ENCODE data around the gene SLC6A6.
A peak's percentile ranks its signal among the peaks of the same experiment; 100 is the strongest.

Gene SLC6A6

DNA sequence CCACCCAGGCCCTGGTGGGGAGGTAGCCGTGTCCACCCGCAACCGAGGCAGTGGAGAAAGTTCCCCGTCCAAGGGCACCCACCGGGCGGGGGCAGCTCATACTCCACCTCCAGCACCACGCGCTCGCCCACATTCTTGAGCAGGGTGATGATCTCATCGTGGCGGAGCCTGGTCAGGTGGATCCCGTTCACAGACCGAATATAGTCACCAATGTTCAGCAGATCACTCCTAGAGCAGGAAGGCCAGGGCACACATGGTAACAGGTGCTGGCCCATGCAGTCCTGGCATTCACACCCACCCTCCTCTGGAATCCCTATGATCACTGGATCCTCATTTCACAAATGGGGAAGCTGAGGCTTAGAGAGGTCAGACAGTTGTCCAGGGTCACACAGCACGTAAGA is 121.9 kb downstream of the SLC6A6 start:
- Histone ChIP-seq H3K27ac (ENCODE audit: low read length, poor library complexity, severe bottlenecking) (no peak overlapping the region), H3K27me3 (ENCODE audit: control insufficient read depth in 1 of 2, insufficient read depth in 1 of 2, low read length in 2 of 2) (peaks cover 9 to 38% of the 10 kb centered on the region in 2 experiments), H4K91ac (ENCODE audit: low read length) (no peak overlapping the region), H3K18ac (ENCODE audit: low read depth in 1 of 2, low read length in 2 of 2) (no peak overlapping the region), H2BK5ac (ENCODE audit: low read depth, low read length, poor library complexity, severe bottlenecking) (no peak overlapping the region), H2AK5ac (ENCODE audit: low read length, severe bottlenecking) (no peak overlapping the region), H3K79me1 (replicated peaks; ENCODE audit: low read length, poor library complexity, severe bottlenecking) (no peaks in the 10 kb centered on the region), H3K9ac (ENCODE audit: low read length) (no peak overlapping the region), H3K4ac (ENCODE audit: low read depth in 1 of 2, low read length in 2 of 2) (no peak overlapping the region), H3K14ac (ENCODE audit: low read length in 2 of 2) (no peak overlapping the region), H2BK15ac (ENCODE audit: low read depth, poor library complexity, severe bottlenecking) (no peak overlapping the region), H4K8ac (ENCODE audit: low read length) (no peak overlapping the region), H3K36me3 (ENCODE audit: control insufficient read depth in 1 of 2, insufficient read depth in 2 of 2, low read depth in 1 of 2, low read length in 2 of 2) (no peaks in the 10 kb centered on the region), H3K23ac (ENCODE audit: low read length in 2 of 2) (no peak overlapping the region), H3K4me1 (ENCODE audit: control insufficient read depth, insufficient read depth, low read depth, low read length) (peaks cover 12% of the 10 kb centered on the region), H3K4me3 (ENCODE audit: insufficient read depth in 1 of 2, low read depth in 1 of 2, low read length in 2 of 2) (no peak overlapping the region), H2BK12ac (ENCODE audit: low read length in 2 of 2) (no peak overlapping the region), H2BK120ac (ENCODE audit: low read depth, low read length) (no peak overlapping the region), H3K4me2 (ENCODE audit: low read length, poor library complexity, severe bottlenecking) (no peak overlapping the region), H2AFZ (ENCODE audit: low read depth, low read length) (no peak overlapping the region), H3K9me3 (ENCODE audit: control insufficient read depth, low read length) (no peaks in the 10 kb centered on the region)
- no peak for DNase-seq
- WGBS: 87% methylated on average over 14 of the region's 14 CpGs

GRCh38 chr3:14524920-14525660 is 122.7 kb downstream of the SLC6A6 start:
- H3K18ac ChIP-seq (ENCODE audit: low read depth in 1 of 2, low read length in 2 of 2): no peak overlapping the region
- H3K79me1 ChIP-seq (replicated peaks; ENCODE audit: low read length, poor library complexity, severe bottlenecking): no peaks in the 10 kb centered on the region
- no peak overlapping the region for H3K27ac ChIP-seq (ENCODE audit: low read length, poor library complexity, severe bottlenecking)
- peak overlapping the region; percentile 71 for H2BK15ac ChIP-seq (ENCODE audit: low read depth, poor library complexity, severe bottlenecking)
- no peak overlapping the region for H2BK12ac ChIP-seq (ENCODE audit: low read length in 2 of 2)
- no peak overlapping the region for H3K23ac ChIP-seq (ENCODE audit: low read length in 2 of 2)
- peaks cover 12% of the 10 kb centered on the region for H3K4me1 ChIP-seq (ENCODE audit: control insufficient read depth, insufficient read depth, low read depth, low read length)
- no peak overlapping the region for H2AK5ac ChIP-seq (ENCODE audit: low read length, severe bottlenecking)
- WGBS: 85% methylated on average over 9 of the region's 9 CpGs
- no peaks in the 10 kb centered on the region for H3K9me3 ChIP-seq (ENCODE audit: control insufficient read depth, low read length)
- no peak overlapping the region for H2AFZ ChIP-seq (ENCODE audit: low read depth, low read length)
- H3K4me2 ChIP-seq (ENCODE audit: low read length, poor library complexity, severe bottlenecking): no peak overlapping the region
- H3K9ac ChIP-seq (ENCODE audit: low read length): peak overlapping the region; percentile 87
- no peak overlapping the region for H4K91ac ChIP-seq (ENCODE audit: low read length)
- no peaks in the 10 kb centered on the region for H3K36me3 ChIP-seq (ENCODE audit: control insufficient read depth in 1 of 2, insufficient read depth in 2 of 2, low read depth in 1 of 2, low read length in 2 of 2)
- no peak overlapping the region for H3K14ac ChIP-seq (ENCODE audit: low read length in 2 of 2)
- no peak for DNase-seq
- H3K4ac ChIP-seq (ENCODE audit: low read depth in 1 of 2, low read length in 2 of 2): peak overlapping the region in 1 of 2 experiments; percentile 57
- H3K27me3 ChIP-seq (ENCODE audit: control insufficient read depth in 1 of 2, insufficient read depth in 1 of 2, low read length in 2 of 2): peaks cover 9 to 34% of the 10 kb centered on the region in 2 experiments
- H4K8ac ChIP-seq (ENCODE audit: low read length): peak overlapping the region; percentile 83
- H3K4me3 ChIP-seq (ENCODE audit: insufficient read depth in 1 of 2, low read depth in 1 of 2, low read length in 2 of 2): peak overlapping the region in 1 of 2 experiments; percentile 58
- no peak overlapping the region for H2BK5ac ChIP-seq (ENCODE audit: low read depth, low read length, poor library complexity, severe bottlenecking)
- no peak overlapping the region for H2BK120ac ChIP-seq (ENCODE audit: low read depth, low read length)

DNA sequence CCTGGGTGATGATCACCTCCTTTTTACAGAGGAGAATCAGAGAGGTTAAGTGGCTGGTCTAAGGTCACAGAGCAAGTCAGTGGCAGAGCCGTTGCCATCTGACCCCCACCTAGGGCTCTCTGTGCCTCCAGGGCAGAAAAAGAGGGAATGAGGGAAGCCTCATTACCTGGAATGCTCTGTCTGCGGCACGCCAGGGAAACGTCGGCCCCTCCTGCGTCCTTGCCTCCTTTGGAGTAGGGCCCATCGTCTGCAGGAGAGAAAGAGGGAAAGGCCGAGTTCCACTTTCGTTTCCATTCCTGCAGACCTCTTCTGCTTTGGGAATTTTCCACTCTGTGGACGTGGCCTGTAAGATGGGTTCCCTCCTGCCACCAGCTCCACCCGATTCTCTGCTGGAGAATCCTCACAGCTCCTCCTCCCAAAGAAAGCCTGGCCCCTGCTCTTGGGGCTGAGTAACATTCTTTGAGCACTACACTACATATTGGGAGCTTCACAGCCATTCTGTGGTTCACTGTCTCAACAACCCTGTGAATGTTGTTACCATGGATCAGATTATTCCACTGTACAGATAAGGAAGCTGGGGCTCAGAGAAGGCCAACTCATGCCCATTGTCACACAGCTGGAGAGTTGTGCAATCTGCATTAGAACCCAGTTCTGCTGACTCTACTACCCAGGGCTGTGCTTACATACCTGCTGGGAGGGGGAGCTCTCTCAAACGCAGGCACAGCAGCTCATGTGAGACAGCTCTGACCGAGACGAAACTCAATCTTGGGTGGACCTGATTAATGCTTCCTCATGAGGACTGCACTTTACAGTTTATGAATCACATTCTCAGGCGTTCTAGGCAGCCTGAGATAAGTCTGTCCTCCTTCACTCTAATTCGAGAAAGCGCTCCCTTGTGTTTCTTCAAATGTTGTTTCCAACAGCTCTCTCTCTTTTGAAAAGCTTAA is 123.6 kb downstream of the SLC6A6 start:
- no peak overlapping the region for H2AK5ac ChIP-seq (ENCODE audit: low read length, severe bottlenecking)
- peak overlapping the region in 1 of 2 experiments; percentile 29 for H2BK12ac ChIP-seq (ENCODE audit: low read length in 2 of 2)
- H4K91ac ChIP-seq (ENCODE audit: low read length): peak overlapping the region; percentile 43
- H4K8ac ChIP-seq (ENCODE audit: low read length): peak overlapping the region; percentile 83
- peak; percentile 88 for DNase-seq
- peaks cover 12% of the 10 kb centered on the region for H3K4me1 ChIP-seq (ENCODE audit: control insufficient read depth, insufficient read depth, low read depth, low read length)
- H2BK5ac ChIP-seq (ENCODE audit: low read depth, low read length, poor library complexity, severe bottlenecking): no peak overlapping the region
- peak overlapping the region in 1 of 2 experiments; percentile 79 for H3K18ac ChIP-seq (ENCODE audit: low read depth in 1 of 2, low read length in 2 of 2)
- no peaks in the 10 kb centered on the region for H3K79me1 ChIP-seq (replicated peaks; ENCODE audit: low read length, poor library complexity, severe bottlenecking)
- peak overlapping the region; percentile 87 for H3K9ac ChIP-seq (ENCODE audit: low read length)
- no peak overlapping the region for H2AFZ ChIP-seq (ENCODE audit: low read depth, low read length)
- no peak overlapping the region for H3K27ac ChIP-seq (ENCODE audit: low read length, poor library complexity, severe bottlenecking)
- H3K4me2 ChIP-seq (ENCODE audit: low read length, poor library complexity, severe bottlenecking): no peak overlapping the region
- H3K36me3 ChIP-seq (ENCODE audit: control insufficient read depth in 1 of 2, insufficient read depth in 2 of 2, low read depth in 1 of 2, low read length in 2 of 2): no peaks in the 10 kb centered on the region
- H3K23ac ChIP-seq (ENCODE audit: low read length in 2 of 2): no peak overlapping the region
- H3K4ac ChIP-seq (ENCODE audit: low read depth in 1 of 2, low read length in 2 of 2): peak overlapping the region in 1 of 2 experiments; percentile 57
- peaks cover 6 to 30% of the 10 kb centered on the region in 2 experiments for H3K27me3 ChIP-seq (ENCODE audit: control insufficient read depth in 1 of 2, insufficient read depth in 1 of 2, low read length in 2 of 2)
- no peak overlapping the region for H2BK120ac ChIP-seq (ENCODE audit: low read depth, low read length)
- 45% methylated on average over 17 of the region's 17 CpGs for WGBS
- no peaks in the 10 kb centered on the region for H3K9me3 ChIP-seq (ENCODE audit: control insufficient read depth, low read length)
- peak overlapping the region in 1 of 2 experiments; percentile 58 for H3K4me3 ChIP-seq (ENCODE audit: insufficient read depth in 1 of 2, low read depth in 1 of 2, low read length in 2 of 2)
- H3K14ac ChIP-seq (ENCODE audit: low read length in 2 of 2): no peak overlapping the region
- no peak overlapping the region for H2BK15ac ChIP-seq (ENCODE audit: low read depth, poor library complexity, severe bottlenecking)

GRCh38 chr3:14528081-14528480 is 125.7 kb downstream of the SLC6A6 start:
- no peak overlapping the region for H2BK15ac ChIP-seq (ENCODE audit: low read depth, poor library complexity, severe bottlenecking)
- H3K9me3 ChIP-seq (ENCODE audit: control insufficient read depth, low read length): no peaks in the 10 kb centered on the region
- DNase-seq: no peak
- peaks cover 7 to 28% of the 10 kb centered on the region in 2 experiments for H3K27me3 ChIP-seq (ENCODE audit: control insufficient read depth in 1 of 2, insufficient read depth in 1 of 2, low read length in 2 of 2)
- H2AFZ ChIP-seq (ENCODE audit: low read depth, low read length): no peak overlapping the region
- H3K27ac ChIP-seq (ENCODE audit: low read length, poor library complexity, severe bottlenecking): no peak overlapping the region
- H3K79me1 ChIP-seq (replicated peaks; ENCODE audit: low read length, poor library complexity, severe bottlenecking): no peaks in the 10 kb centered on the region
- no peak overlapping the region for H2BK120ac ChIP-seq (ENCODE audit: low read depth, low read length)
- no peak overlapping the region for H2AK5ac ChIP-seq (ENCODE audit: low read length, severe bottlenecking)
- H2BK5ac ChIP-seq (ENCODE audit: low read depth, low read length, poor library complexity, severe bottlenecking): no peak overlapping the region
- H4K8ac ChIP-seq (ENCODE audit: low read length): no peak overlapping the region
- no peak overlapping the region for H3K14ac ChIP-seq (ENCODE audit: low read length in 2 of 2)
- no peak overlapping the region for H3K4me3 ChIP-seq (ENCODE audit: insufficient read depth in 1 of 2, low read depth in 1 of 2, low read length in 2 of 2)
- H3K23ac ChIP-seq (ENCODE audit: low read length in 2 of 2): no peak overlapping the region
- H3K18ac ChIP-seq (ENCODE audit: low read depth in 1 of 2, low read length in 2 of 2): no peak overlapping the region
- WGBS: 90% methylated on average over 3 of the region's 3 CpGs
- H3K4ac ChIP-seq (ENCODE audit: low read depth in 1 of 2, low read length in 2 of 2): no peak overlapping the region
- H3K36me3 ChIP-seq (ENCODE audit: control insufficient read depth in 1 of 2, insufficient read depth in 2 of 2, low read depth in 1 of 2, low read length in 2 of 2): no peaks in the 10 kb centered on the region
- H3K4me2 ChIP-seq (ENCODE audit: low read length, poor library complexity, severe bottlenecking): no peak overlapping the region
- H3K9ac ChIP-seq (ENCODE audit: low read length): no peak overlapping the region
- H3K4me1 ChIP-seq (ENCODE audit: control insufficient read depth, insufficient read depth, low read depth, low read length): peaks cover 13% of the 10 kb centered on the region
- no peak overlapping the region for H2BK12ac ChIP-seq (ENCODE audit: low read length in 2 of 2)
- H4K91ac ChIP-seq (ENCODE audit: low read length): no peak overlapping the region
